GM19395 (cell line): ENCODE results near the gene PROSER3.

Experiments used
- ATAC-seq: cut with Tn5 transposase; IDR thresholded peaks from one replicate; pipeline ENCODE4 v1.9.1; 2021; ENCODE audit warnings: mild to moderate bottlenecking, moderate library complexity; ENCODE audit not compliant: unreplicated experiment

Gene PROSER3

DNA sequence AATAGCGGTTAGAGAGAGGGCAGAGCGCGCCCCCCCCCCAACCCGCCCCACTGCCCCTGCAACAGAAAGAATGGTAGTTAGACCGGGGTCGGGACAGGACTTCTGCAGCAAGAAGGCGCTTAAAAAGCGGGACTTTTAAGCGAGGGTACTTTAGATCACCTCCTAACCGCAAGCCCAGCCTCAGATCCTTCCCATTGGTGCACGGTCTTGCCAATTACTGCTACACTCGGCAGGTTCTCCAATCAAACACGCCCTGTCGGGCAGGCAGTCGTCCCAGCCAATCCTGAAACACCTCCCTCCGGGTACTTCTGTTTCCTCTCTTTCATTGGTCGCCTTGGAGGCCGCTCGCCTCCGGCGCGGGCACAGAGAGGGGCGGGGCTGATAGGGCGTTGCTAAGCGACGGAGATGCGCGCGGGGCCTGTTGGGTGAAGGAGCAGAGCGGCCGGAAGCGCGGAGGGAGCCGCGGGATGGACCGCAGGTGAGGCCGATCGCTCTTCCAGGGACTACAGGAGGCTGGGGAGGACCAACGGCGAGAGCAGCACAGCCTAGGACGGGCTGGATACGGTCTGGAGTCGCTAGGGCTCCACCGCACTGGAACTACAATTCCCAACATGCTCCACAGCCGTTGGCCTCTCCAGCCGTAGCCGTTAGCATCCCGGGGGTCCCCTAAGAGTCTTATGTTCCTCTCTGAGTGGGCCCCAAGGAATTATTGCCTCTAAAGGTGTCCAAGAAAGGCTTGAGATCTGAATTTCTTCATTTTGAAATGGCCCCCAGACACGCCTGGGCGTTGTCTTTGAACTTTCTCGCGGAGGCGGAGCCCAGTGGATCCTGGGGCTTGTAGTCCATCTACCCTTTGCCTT, at the start of gene PROSER3:
Gene PROSER3 (plus strand): TSS at position 428 of the 860 bp plus-strand sequence. CDS start 40 bp downstream, at position 468.
- peak; percentile 97 for ATAC-seq

DNA sequence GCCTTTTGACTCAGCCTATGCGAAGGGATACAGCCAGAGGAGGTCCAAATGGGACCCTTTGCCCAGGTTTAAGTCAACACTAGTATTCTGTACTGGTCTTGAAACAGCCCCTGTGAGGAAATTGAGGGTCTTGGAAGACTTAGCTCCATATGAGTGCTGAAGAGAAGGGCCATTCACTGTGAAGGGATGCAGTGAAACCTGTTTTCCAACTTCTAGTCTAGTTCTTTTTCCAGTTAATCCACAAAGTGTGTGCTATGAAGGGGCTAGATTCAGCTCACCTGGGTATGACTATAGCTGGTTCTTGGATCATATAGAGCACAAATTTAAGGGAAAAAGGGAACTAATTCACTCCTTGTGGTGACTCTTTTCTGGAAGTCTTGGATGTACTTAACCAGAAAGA, 49.6 kb upstream of the PROSER3 start:
- no peak for ATAC-seq

DNA sequence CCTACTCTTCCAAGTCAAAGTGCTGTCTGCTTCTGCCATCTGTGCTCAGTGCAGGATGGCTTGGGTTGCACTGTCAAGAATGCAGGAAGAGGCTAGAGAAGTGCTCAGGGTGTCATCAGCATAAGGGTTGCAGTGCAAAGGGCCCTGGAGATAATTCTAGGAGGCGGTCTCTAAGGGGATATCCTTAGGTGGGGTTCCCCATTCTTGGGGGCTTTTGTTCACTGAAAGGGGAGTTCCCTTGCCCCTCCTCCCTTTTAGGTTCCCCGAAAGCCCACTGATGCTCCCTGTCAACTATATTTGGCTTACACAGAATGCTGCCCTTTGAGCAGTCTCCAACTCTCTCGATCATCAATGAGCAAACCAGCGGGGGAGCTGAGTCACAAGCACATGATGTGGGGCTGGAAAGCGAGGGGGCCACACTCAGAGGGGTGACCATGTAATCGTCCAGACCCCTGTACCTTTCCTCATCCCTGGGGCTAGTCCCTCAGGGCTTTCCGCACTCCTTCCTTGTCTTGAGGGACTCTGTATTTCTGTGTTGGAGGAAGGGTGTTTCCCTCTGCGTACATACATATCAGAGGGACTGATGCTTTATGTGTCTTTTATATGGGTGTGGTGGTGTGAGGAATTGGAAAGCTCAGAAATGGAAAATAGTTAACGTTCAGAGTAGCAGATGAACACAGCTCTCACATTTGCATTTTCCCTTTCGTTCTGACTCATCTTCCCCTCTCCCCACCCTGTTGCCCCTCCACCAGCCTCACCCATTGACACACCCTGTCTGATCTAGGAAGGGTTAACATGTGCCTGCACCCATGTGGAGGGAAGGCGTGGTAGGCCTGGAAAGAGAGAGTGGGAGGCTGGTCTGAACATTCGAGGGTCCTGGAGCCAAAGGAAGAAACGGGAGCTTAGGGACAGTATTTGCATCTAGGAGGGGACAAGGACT, 46.9 kb upstream of the PROSER3 start:
- peak; percentile 43 for ATAC-seq

DNA sequence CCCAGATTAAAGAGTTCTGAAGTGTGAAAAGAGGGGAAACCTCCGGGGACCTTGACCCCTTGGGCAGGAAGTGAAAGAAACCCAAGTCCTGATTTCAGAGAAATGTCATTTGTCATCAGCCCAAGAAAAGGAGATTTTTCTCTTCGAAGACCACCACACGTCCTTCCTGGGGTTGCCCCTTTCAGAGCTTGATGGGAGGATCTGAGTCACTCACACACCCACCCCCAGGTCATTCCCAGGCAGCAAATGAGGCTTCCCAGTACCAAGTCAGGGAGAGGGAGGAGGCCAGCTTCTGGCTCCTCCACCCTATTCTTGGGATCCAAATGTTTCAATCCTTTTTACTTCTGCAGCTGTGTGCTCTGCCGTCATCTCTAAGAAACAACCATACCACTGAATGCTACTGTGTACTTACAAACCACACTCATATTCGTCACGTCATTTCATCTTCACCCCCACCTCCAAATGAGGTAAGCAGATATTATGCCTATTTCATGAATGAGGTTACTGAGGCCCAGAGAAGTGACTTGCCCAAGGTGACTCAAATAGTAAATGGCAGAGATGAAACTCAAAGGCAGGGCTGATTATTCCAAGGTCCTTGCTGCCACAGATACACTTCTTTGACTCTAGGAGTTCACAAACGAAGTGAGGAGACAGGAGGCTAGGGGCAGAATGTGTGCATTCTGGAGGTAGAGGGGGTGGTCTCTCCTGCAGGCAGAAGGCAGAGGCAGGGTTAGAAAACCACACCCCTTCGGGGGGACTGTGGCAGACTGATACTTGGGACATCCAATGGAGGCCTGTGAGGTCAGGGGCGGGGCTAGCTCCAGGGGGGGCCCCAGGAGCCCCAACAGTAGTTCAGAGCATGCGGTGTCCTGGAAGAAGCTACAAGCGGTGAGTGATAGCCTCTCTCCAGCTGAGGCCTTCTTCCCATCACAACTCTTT, 45.1 kb upstream of the PROSER3 start:
- no peak for ATAC-seq

DNA sequence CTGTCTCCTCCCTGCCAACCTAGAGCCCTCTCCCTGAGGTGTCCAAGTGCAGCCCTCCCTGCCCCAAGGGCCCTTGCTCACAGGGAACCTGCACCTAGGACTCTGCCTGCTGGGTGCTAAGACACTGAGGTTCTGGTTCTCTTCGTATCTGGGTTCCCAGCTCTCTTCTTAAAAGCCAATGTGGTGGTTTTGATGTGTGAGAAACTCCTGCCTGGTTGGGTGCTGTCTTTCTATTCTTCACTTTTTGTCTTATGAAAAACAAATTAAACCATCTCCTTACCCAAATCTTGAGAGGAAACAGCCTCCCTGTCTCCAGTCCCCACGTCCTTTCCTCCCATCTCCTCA, 44.5 kb upstream of the PROSER3 start:
- ATAC-seq = no peak

DNA sequence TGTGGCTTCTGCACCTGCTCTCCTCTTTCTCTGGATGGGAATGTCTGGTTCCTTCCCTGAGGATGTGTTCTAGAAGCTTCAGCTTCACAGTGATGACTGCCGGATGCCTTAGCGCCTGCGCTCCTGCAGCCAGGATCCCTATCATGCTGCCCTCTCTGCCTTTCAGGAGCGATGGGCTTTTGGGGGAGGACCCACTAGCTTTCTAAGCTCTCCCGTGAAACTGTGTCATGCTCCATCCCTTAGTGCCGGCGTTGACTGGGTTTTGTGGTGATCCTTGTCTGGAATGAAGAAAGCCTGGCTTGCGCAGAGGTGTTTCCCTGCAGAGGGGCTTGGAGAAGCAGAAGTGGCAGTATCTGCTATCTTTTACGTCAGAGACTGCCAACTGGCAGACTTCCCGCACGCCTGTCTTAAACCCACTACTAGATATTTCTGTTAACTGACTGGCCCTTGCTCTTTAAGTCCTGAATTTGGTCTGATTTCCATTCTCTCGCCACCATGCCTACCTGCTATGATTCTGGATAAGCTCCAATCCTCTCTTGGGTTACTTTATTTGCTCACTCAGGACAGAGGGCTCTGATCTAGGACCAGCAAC, 44.0 kb upstream of the PROSER3 start:
- no peak for ATAC-seq

DNA sequence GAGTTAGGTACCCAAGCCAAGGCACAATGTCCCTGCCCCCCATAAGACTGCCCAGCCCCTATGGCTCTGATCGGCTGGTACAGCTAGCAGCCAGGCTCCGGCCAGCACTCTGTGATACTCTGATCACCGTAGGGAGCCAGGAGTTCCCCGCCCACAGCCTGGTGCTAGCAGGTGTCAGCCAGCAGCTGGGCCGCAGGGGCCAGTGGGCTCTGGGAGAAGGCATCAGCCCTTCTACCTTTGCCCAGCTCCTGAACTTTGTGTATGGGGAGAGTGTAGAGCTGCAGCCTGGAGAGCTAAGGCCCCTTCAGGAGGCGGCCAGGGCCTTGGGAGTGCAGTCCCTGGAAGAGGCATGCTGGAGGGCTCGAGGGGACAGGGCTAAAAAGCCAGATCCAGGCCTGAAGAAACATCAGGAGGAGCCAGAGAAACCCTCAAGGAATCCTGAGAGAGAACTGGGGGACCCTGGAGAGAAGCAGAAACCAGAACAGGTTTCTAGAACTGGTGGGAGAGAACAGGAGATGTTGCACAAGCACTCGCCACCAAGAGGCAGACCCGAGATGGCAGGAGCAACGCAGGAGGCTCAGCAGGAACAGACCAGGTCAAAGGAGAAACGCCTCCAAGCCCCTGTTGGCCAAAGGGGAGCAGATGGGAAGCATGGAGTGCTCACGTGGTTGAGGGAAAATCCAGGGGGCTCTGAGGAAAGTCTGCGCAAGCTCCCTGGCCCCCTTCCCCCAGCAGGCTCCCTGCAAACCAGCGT, 43.2 kb upstream of the PROSER3 start:
- no peak for ATAC-seq

DNA sequence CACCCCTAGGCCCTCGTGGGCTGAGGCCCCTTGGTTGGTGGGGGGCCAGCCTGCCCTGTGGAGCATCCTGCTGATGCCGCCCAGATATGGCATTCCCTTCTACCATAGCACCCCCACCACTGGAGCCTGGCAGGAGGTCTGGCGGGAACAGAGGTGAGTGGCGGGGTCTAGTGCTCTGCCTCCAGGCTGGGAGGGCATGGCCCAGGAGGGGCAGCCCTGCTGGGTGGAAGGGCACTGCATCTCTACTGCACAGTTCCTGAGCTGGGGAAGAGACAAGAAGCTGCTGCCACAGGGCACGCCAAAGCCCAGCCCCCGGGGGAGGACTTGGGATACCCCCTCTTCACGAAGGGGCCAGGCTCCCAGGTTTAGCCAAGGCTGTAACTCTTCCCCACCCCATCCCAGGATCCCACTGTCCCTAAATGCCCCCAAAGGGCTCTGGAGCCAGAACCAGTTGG, 42.6 kb upstream of the PROSER3 start:
- ATAC-seq = no peak

DNA sequence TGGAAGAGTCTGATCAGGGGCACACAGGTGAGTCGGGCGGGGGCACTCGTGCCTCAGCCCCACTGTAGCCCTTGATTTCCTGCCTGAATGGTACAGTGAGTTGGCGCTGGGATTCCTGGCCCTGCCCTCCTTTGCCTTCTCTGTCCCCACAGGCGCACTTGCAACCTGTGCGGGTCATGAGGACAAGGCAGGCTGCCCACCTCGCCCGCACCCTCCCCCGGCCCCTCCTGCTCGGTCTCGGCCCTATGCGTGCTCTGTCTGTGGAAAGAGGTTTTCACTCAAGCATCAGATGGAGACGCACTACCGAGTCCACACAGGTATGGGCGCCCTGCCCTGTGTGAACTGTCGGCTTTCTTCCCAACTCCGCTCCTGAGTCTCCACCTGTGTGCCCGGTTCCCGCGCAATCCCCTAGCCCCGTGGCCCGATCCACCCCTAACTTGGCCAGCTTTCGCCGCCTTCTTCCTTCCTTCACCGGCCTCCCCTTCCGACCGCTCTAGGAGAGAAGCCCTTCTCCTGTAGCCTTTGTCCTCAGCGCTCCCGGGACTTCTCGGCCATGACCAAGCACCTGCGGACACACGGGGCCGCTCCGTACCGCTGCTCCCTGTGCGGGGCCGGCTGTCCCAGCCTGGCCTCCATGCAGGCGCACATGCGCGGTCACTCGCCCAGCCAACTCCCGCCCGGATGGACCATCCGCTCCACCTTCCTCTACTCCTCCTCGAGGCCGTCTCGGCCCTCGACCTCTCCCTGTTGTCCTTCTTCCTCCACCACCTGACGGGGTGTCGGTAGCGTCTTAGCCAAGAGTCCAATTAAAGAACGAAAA, 41.8 kb upstream of the PROSER3 start:
- no peak for ATAC-seq

DNA sequence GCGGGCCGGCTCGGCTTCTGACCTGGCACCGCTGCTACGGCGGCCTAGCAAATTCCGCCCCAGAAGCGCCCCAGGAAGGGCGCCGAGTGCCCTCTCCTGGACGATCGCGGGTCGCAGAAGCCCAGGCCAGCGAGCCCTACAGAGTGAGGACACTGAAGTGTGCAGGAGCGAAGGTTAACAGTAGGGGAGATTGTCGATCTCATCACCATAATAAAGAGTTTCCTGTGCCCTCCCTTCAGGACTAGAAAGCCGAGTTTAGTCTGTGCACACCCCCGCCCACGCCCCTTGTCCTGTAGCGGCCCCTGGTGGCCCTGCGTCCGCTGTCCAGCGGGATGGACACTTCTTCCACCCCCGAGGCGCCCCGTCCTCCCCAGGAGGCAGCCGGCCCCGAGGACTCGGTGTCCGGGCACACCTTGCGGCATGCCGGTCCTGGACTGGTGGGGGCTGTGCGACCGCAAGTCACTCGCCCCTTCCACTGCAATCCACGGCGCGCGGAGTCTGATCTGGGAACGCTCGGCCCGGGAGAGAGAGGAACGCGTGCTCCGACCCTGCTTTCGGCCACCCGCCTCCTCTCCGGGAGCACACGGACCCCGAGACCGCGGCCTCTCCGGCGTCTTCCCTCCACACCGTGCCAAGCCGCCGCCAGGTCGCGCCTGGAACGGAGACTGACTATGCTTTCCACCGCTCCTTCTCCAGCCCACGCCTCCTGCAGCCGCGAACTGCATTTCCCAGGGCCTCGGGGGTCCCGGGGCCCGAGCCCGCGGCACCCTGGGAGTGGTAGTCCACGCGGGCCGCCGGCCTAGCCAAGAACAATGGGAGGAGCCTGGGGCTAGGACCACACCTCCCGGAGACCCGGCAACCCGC, 40.9 kb upstream of the PROSER3 start:
- peak; percentile 56 for ATAC-seq

DNA sequence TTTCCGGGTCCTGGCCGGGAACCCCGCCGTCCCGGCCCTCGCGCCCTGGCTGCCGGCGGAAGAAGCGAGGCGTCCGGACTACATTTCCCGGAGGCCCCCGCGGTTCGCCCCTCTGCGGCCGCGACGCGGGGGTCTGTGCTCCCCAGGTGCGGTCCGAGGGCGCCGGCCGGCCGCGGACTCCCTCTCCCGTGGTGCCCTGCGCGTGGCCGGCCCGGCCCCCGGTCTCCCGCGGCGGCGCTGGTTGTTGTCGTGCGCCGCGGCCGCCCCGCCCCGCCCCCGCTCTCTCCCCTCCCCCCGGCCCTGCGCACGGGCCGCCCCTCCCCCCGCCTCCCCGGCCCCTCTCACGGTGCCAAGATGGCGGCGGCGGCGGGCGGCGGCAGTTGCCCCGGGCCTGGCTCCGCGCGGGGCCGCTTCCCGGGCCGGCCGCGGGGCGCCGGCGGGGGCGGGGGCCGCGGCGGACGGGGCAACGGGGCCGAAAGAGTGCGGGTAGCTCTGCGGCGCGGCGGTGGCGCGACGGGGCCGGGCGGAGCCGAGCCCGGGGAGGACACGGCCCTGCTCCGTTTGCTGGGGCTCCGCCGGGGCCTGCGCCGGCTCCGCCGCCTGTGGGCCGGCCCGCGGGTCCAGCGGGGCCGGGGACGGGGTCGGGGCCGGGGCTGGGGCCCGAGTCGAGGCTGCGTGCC, 40.2 kb upstream of the PROSER3 start, which contains the start of gene KMT2B:
Gene KMT2B (plus strand): TSS at position 339 of the 680 bp plus-strand sequence. CDS start 16 bp downstream, at position 355.
- no peak for ATAC-seq

DNA sequence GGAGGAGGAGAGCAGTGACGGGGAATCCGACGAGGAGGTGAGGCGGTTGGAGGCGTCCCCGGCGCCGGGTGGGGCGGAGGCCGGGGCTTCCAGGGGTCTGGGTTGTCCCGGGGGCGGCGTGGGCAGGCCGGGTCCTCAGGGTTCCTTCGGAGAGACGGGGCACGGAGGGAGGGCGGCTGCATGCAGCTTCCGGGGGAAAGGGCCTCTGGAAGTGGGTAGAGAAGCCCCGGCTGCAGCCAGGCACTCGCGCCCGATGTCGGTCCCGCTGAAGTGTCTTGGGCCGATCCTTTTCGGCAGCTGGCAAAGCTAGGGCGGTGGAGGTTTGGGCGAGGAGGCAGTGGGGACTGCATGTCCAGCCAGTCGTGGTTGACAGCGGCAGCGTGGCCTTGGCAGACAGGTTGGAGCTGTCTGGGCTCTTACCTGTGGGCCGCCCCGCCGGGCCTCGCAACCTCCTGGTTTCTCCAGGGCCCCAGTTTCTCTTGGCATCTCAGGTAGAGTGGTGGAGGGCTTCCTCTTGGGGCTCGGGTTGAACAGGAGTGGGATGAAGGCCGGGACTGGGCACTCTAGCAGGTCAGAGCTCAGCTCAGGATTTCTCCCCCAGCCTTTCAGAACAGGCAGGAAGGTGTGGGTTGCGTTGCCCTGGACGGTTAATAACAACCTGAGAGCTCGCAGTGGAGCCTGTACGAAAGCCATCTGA, 39.5 kb upstream of the PROSER3 start:
- no peak for ATAC-seq

DNA sequence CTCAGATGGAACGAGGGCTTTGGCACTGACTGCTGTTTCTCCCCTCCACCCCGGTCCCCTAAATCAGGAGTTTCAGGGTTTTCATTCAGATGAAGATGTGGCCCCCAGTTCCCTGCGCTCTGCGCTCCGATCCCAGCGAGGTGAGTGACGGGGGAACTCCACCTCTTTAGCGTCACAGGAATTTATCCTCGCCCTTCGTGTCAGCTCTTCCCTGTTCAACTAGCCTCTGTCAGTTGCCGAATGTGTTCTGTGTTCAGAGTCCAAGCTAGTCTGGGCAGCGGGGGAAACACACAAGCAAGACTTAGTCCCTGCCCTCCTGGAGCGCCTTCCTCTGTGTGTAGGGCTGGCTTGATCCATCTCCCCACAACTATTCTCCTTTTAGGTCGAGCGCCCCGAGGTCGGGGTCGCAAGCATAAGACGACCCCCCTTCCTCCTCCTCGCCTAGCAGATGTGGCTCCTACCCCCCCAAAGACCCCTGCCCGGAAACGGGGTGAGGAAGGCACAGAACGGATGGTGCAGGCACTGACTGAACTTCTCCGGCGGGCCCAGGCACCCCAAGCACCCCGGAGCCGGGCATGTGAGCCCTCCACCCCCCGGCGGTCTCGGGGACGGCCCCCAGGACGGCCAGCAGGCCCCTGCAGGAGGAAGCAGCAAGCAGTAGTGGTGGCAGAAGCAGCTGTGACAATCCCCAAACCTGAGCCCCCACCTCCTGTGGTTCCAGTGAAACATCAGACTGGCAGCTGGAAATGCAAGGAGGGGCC, 38.4 kb upstream of the PROSER3 start:
- no peak for ATAC-seq

DNA sequence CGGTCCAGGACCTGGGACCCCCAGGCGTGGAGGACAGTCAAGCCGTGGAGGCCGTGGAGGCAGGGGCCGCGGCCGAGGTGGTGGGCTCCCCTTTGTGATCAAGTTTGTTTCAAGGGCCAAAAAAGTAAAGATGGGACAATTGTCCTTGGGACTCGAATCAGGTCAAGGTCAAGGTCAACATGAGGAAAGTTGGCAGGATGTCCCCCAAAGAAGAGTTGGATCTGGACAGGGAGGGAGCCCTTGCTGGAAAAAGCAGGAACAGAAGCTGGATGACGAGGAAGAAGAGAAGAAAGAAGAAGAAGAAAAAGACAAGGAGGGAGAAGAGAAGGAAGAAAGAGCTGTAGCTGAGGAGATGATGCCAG, 37.8 kb upstream of the PROSER3 start:
- ATAC-seq = no peak

DNA sequence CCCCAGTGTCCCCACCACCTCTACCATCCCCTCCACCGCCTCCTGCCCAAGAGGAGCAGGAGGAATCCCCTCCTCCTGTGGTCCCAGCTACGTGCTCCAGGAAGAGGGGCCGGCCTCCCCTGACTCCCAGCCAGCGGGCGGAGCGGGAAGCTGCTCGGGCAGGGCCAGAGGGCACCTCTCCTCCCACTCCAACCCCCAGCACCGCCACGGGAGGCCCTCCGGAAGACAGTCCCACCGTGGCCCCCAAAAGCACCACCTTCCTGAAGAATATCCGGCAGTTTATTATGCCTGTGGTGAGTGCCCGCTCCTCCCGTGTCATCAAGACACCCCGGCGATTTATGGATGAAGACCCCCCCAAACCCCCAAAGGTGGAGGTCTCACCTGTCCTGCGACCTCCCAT, 37.3 kb upstream of the PROSER3 start:
- ATAC-seq = no peak

DNA sequence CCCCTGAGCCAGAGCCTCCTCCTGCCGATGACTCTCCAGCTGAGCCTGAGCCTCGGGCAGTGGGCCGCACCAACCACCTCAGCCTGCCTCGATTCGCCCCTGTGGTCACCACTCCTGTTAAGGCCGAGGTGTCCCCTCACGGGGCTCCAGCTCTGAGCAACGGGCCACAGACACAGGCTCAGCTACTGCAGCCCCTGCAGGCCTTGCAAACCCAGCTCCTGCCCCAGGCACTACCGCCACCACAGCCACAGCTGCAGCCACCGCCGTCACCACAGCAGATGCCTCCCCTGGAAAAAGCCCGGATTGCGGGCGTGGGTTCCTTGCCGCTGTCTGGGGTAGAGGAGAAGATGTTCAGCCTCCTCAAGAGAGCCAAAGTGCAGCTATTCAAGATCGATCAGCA, 36.6 kb upstream of the PROSER3 start:
- no peak for ATAC-seq
